ENCODE data around the gene COL4A1. TPM values are rescaled to one million over a fixed set of nuclear protein-coding genes. Genes with fewer than 3 reads are reported as not detected.
A peak's percentile ranks its signal among the peaks of the same experiment; 100 is the strongest.

Gene COL4A1
- total and polyA plus RNA-seq, 2 donors from 2014 or later, result 53.0 to 218 TPM

DNA sequence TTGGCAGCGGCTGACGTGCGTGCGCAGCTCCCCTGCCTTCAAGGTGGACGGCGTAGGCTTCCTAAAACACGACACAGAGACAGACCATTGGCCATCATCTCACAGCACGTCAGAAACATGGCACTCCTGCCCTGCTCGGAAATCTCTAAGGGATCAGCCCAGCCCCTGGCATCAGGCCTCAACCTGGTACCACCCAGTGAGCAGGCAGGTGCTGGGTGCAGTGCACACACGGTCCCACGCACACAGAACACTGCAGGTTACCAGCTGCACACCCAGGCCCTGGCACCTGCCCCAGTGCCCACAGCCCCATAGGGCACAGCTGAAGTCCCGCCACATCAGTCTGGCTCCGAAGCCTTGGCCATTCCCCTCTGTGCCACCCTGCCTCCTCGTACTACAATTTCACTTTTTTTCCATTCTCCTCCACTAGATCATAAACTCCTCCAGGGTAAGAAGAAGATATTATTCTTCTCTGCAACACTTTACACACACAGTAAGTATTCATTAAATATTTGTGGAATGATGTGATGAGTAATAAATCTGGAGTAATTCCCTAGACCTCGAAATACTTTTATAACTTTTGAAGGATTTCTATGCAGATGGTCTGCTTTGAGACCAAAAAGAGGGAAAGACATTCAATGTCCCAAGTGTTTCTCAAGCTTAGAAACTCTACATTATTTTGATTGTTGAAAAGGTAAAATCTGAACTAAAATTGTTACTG is 156.4 kb downstream of the COL4A1 start:
- intact Hi-C loops (cut with DNase I), result no loop called here
- no peak overlapping the region for H3K9ac ChIP-seq (ENCODE audit: low read length in 3 of 3)
- no peak overlapping the region for H3K4me3 ChIP-seq (ENCODE audit: low read length in 3 of 3)
- TF ChIP-seq, protein P1, sequence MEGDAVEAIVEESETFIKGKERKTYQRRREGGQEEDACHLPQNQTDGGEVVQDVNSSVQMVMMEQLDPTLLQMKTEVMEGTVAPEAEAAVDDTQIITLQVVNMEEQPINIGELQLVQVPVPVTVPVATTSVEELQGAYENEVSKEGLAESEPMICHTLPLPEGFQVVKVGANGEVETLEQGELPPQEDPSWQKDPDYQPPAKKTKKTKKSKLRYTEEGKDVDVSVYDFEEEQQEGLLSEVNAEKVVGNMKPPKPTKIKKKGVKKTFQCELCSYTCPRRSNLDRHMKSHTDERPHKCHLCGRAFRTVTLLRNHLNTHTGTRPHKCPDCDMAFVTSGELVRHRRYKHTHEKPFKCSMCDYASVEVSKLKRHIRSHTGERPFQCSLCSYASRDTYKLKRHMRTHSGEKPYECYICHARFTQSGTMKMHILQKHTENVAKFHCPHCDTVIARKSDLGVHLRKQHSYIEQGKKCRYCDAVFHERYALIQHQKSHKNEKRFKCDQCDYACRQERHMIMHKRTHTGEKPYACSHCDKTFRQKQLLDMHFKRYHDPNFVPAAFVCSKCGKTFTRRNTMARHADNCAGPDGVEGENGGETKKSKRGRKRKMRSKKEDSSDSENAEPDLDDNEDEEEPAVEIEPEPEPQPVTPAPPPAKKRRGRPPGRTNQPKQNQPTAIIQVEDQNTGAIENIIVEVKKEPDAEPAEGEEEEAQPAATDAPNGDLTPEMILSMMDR (IDR thresholded peaks at IDR 0.05; ENCODE audit: borderline replicate concordance, extremely low read depth, insufficient read depth), result no peak
- no peaks in the 10 kb centered on the region for H3K4me1 ChIP-seq (ENCODE audit: control insufficient read depth in 2 of 3, insufficient read depth in 2 of 3, low read depth in 1 of 3, low read length in 3 of 3)
- H3K36me3 ChIP-seq (ENCODE audit: control insufficient read depth in 2 of 3, insufficient read depth in 3 of 3, low read length in 3 of 3), result peaks cover 2 to 40% (median 27%) of the 10 kb centered on the region in 3 donors
- no peaks in the 10 kb centered on the region for H3K9me3 ChIP-seq (ENCODE audit: control insufficient read depth in 2 of 3, insufficient read depth in 1 of 3, low read length in 3 of 3)
- H3K27ac ChIP-seq (ENCODE audit: low read depth in 2 of 2, low read length in 2 of 2), result no peak overlapping the region
- FAIRE-seq (peak; percentile 13), DNase-seq (no peak)
- H3K27me3 ChIP-seq (ENCODE audit: control insufficient read depth, insufficient read depth, low read length), result no peaks in the 10 kb centered on the region

DNA sequence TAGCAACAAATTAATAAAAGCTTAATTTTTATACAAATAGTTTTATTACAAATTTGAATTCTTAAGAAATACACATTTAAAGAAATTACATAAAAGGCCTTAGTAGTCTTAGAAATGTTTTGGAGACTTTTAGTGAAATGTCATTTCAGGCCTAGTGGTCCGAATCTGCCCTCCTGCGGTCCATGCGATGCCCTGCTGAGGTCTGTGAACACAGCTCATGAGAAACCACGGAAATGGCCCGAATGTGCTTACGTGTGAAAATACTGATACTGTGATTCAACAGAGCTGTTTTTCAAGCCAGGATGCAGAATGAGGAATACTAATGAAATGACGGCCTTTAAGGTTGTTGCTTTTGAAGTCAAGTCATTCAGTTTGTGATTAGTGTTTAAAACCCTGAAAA is 157.9 kb downstream of the COL4A1 start:
- no peak overlapping the region for H3K9ac ChIP-seq (ENCODE audit: low read length in 3 of 3)
- no peaks in the 10 kb centered on the region for H3K9me3 ChIP-seq (ENCODE audit: control insufficient read depth in 2 of 3, insufficient read depth in 1 of 3, low read length in 3 of 3)
- FAIRE-seq (no peak), DNase-seq (no peak)
- no peak overlapping the region for H3K27ac ChIP-seq (ENCODE audit: low read depth in 2 of 2, low read length in 2 of 2)
- intact Hi-C loops (cut with DNase I), result no loop called here
- no peaks in the 10 kb centered on the region for H3K27me3 ChIP-seq (ENCODE audit: control insufficient read depth, insufficient read depth, low read length)
- no peaks in the 10 kb centered on the region for H3K4me1 ChIP-seq (ENCODE audit: control insufficient read depth in 2 of 3, insufficient read depth in 2 of 3, low read depth in 1 of 3, low read length in 3 of 3)
- no peak overlapping the region for H3K4me3 ChIP-seq (ENCODE audit: low read length in 3 of 3)
- peaks cover 1 to 28% (median 15%) of the 10 kb centered on the region in 3 donors for H3K36me3 ChIP-seq (ENCODE audit: control insufficient read depth in 2 of 3, insufficient read depth in 3 of 3, low read length in 3 of 3)
- TF ChIP-seq, protein P1 (IDR thresholded peaks at IDR 0.05; ENCODE audit: borderline replicate concordance, extremely low read depth, insufficient read depth), result no peak

DNA sequence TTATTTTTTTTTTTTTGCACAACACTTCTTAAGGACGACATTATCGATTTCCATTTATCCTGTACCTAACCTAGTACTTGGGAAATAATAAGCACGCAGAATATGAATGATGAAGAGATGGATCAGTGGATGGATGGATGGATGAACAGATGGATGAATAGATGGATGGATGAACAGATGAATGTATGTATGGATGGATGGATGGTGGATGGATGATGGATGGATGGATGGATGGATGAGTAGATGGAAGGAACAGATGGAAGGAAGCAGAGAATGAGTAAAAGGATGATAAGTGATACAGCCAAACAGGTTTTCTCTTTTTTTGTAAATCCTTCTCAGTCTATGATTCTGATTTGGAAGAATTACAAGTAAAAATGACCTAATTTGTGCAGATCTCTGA is 166.9 kb downstream of the COL4A1 start:
- FAIRE-seq (no peak), DNase-seq (no peak)
- H3K36me3 ChIP-seq (ENCODE audit: control insufficient read depth in 2 of 3, insufficient read depth in 3 of 3, low read length in 3 of 3), result no peaks in the 10 kb centered on the region
- no peak overlapping the region for H3K4me3 ChIP-seq (ENCODE audit: low read length in 3 of 3)
- no peaks in the 10 kb centered on the region for H3K27me3 ChIP-seq (ENCODE audit: control insufficient read depth, insufficient read depth, low read length)
- TF ChIP-seq, protein P1 (IDR thresholded peaks at IDR 0.05; ENCODE audit: borderline replicate concordance, extremely low read depth, insufficient read depth), result no peak
- no peak overlapping the region for H3K27ac ChIP-seq (ENCODE audit: low read depth in 2 of 2, low read length in 2 of 2)
- intact Hi-C loops (cut with DNase I), result no loop called here
- no peak overlapping the region for H3K9ac ChIP-seq (ENCODE audit: low read length in 3 of 3)
- H3K4me1 ChIP-seq (ENCODE audit: control insufficient read depth in 2 of 3, insufficient read depth in 2 of 3, low read depth in 1 of 3, low read length in 3 of 3), result peaks cover 0 to 9% (median 7%) of the 10 kb centered on the region in 3 donors
- H3K9me3 ChIP-seq (ENCODE audit: control insufficient read depth in 2 of 3, insufficient read depth in 1 of 3, low read length in 3 of 3), result no peaks in the 10 kb centered on the region
